Adrenal gland (tissue), 12 donors: Measurements from ENCODE around the gene PLCE1. TPM values are rescaled to one million over a fixed set of nuclear protein-coding genes. Genes with fewer than 3 reads are reported as not detected.

Source experiments
- DNase-seq, 7 donors: peaks; one replicate each; pipeline ENCODE4 v3.0.0-alpha.2; 2019 to 2020
- H3K27ac ChIP-seq, 5 donors: fragments of 200-600 bp; sonication (generic) in 4 of 5; 1 replicate in 3 of 5; 2 replicates in 2 of 5; pipeline versions ENCODE4 v1.5.1 to v1.8.0; 2016 to 2020; ENCODE audit warnings: mild to moderate bottlenecking in 1 of 5
- H3K27me3 ChIP-seq: fragments of 200-600 bp; 2 replicates; pipeline ENCODE4 v1.8.0; 2021
- H3K36me3 ChIP-seq, 2 donors: fragments of 200-600 bp; replicated peaks in 1 of 2; 1 replicate in 1 of 2; 2 replicates in 1 of 2; pipeline versions ENCODE4 v1.5.1 to v1.8.0; 2018 to 2022
- H3K4me1 ChIP-seq, 2 donors: fragments of 200-600 bp; replicated peaks in 1 of 2; 1 replicate in 1 of 2; 2 replicates in 1 of 2; pipeline versions ENCODE4 v1.5.1 to v1.8.0; 2018 to 2021
- H3K4me3 ChIP-seq, 4 donors: fragments of 200-600 bp; sonication (generic) in 3 of 4; one replicate each; pipeline ENCODE4 v1.5.1; 2016 to 2018
- H3K9me3 ChIP-seq, 3 donors: fragments of 200-600 bp; sonication (generic) in 1 of 3; replicated peaks in 1 of 3; 1 replicate in 2 of 3; 2 replicates in 1 of 3; pipeline versions ENCODE4 v1.5.1 to v1.8.0; 2016 to 2021
- POLR2A ChIP-seq, 2 donors: fragments of 450-650 bp; IDR thresholded peaks; one replicate each; pipeline ENCODE4 v1.6.1; 2017; ENCODE audit warnings: antibody characterized with exemption in 2 of 2, mild to moderate bottlenecking in 2 of 2, moderate library complexity in 1 of 2
- WGBS, 4 donors: extraction: QIAGEN DNeasy Blood & Tissue Kit in 2 of 4; methylation state at CpG; one replicate each; pipeline versions ENCODE4 v1.1.5 to v1.1.7; 2013 to 2017; 5-methylcytosine and 5-hydroxymethylcytosine counted together
- intact Hi-C, 2 donors: fragments of 100-400 bp; cut with DNase I; formaldehyde crosslinking; loops; one replicate each; pipeline versions ENCODE4 v1.14.1 to v1.15.0; 2022 to 2023
- polyA plus RNA-seq, 3 donors: library from polyadenylated mRNA; stranded (reverse); fragments of 200-250 nt in 2 of 3; fragments of 350-450 nt in 1 of 3; fragmentation: Illumina TruSeq in 1 of 3; extraction: RNeasy Lipid Tissue Mini Kit (QIAGEN cat#74804) in 1 of 3; gene quantifications; one replicate each; pipeline ENCODE4 v1.2.3, GENCODE V29; 2013 to 2014
- total RNA-seq, 9 donors: library from RNA; depleted of rRNA in 4 of 9; stranded (reverse); fragments of >200 nt in 4 of 9; fragments of 120-200 nt in 1 of 9; fragmentation: NEBNext Ultra II Directional in 1 of 9; extraction: Animal tissue kit (Norgen Biotek cat#: 25700) in 1 of 9; gene quantifications; one replicate each; pipeline versions ENCODE4 v1.1.0 to v1.2.4, GENCODE V29; 2013 to 2023
- TF ChIP-seq, protein P1 (sequence below), 6 experiments: fragments of 450-650 bp in 4 of 6; fragments of 200-600 bp in 2 of 6; sonication (generic) in 1 of 6; IDR thresholded peaks; 1 replicate in 5 of 6; 2 replicates in 1 of 6; pipeline versions ENCODE4 v1.5.1 to v1.8.0; 2016 to 2021; ENCODE audit warnings: antibody characterized with exemption in 6 of 6, mild to moderate bottlenecking in 2 of 6, moderate library complexity in 1 of 6
- donor health status: healthy with polysubstance abuse.
- donor health status: Bipolar disorder and iron deficiency.
- donor health status: DM: yes; HTN: yes; CAD: no.
- donor health status: DM: no; HTN: no; CAD: no.
- donor health status: DM: no; HTN: no; CAD: no.
- donor health status: DM: yes; HTN: yes; CAD: no.

The PLCE1 gene
- total and polyA plus RNA-seq, 12 donors: 0.94 to 4.8 (median 2.0) TPM

DNA sequence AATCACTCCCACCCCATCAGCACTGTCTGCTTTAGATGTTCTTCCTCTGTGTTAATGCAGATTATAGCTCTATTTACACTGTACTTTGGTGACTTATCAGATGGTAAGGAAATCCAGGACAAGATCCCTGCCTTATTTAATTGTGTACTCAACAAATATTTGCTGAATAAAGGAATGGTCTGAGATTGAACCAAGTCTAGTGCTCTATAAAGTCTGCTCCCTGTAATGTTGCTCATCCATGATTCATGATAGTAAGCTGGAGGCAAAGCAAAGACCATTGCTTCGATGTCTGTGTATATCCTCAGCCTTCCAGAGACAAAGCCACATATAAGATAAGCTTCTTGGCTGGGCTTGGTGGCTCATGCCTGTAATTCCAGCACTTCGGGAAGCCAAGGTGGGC lies 33.5 kb downstream of the PLCE1 start:
- no peaks in the 10 kb centered on the region for H3K4me1 ChIP-seq
- intact Hi-C loops: no loop called here
- no peak overlapping the region for H3K27ac ChIP-seq
- H3K27me3 ChIP-seq: no peaks in the 10 kb centered on the region
- DNase-seq: no peak
- H3K36me3 ChIP-seq: no peaks in the 10 kb centered on the region
- peaks cover 0 to 15% (median 0%) of the 10 kb centered on the region in 3 donors for H3K9me3 ChIP-seq
- H3K4me3 ChIP-seq: no peak overlapping the region
- no peak for TF ChIP-seq POLR2A (IDR thresholded peaks at IDR 0.05)
- TF ChIP-seq, protein P1, sequence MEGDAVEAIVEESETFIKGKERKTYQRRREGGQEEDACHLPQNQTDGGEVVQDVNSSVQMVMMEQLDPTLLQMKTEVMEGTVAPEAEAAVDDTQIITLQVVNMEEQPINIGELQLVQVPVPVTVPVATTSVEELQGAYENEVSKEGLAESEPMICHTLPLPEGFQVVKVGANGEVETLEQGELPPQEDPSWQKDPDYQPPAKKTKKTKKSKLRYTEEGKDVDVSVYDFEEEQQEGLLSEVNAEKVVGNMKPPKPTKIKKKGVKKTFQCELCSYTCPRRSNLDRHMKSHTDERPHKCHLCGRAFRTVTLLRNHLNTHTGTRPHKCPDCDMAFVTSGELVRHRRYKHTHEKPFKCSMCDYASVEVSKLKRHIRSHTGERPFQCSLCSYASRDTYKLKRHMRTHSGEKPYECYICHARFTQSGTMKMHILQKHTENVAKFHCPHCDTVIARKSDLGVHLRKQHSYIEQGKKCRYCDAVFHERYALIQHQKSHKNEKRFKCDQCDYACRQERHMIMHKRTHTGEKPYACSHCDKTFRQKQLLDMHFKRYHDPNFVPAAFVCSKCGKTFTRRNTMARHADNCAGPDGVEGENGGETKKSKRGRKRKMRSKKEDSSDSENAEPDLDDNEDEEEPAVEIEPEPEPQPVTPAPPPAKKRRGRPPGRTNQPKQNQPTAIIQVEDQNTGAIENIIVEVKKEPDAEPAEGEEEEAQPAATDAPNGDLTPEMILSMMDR (IDR thresholded peaks at IDR 0.05): no peak
- WGBS, 4 donors: 80 to 93% (median 87%) methylated on average over 2 of the region's 2 CpGs

DNA sequence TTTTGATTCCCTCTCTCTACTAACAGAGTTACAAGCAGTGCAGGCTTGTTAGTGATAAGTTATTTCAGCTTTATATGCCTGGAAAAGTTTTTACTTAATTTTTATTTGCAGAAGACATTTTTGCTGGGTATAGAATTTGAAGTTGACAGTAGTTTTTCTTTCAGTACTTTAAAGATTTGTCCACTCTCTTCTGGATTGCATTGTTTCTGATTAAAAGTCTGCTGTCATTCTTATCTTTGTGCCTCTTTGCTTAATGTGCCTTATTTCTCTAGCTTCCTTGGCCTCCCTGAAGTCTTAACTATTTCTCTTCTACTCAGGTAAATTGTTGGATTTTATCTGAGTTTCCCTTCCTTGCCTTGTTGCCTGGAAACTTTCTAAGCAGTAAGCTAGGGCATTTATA lies 36.2 kb downstream of the PLCE1 start:
- Histone ChIP-seq H3K9me3 (peaks cover 0 to 15% (median 0%) of the 10 kb centered on the region in 3 donors), H3K27ac (no peak overlapping the region), H3K36me3 (no peaks in the 10 kb centered on the region), H3K4me3 (no peak overlapping the region), H3K4me1 (no peaks in the 10 kb centered on the region), H3K27me3 (no peaks in the 10 kb centered on the region)
- TF ChIP-seq, protein P1 (IDR thresholded peaks at IDR 0.05): no peak
- no peak for TF ChIP-seq POLR2A (IDR thresholded peaks at IDR 0.05)
- no peak for DNase-seq
- intact Hi-C loops: no loop called here

DNA sequence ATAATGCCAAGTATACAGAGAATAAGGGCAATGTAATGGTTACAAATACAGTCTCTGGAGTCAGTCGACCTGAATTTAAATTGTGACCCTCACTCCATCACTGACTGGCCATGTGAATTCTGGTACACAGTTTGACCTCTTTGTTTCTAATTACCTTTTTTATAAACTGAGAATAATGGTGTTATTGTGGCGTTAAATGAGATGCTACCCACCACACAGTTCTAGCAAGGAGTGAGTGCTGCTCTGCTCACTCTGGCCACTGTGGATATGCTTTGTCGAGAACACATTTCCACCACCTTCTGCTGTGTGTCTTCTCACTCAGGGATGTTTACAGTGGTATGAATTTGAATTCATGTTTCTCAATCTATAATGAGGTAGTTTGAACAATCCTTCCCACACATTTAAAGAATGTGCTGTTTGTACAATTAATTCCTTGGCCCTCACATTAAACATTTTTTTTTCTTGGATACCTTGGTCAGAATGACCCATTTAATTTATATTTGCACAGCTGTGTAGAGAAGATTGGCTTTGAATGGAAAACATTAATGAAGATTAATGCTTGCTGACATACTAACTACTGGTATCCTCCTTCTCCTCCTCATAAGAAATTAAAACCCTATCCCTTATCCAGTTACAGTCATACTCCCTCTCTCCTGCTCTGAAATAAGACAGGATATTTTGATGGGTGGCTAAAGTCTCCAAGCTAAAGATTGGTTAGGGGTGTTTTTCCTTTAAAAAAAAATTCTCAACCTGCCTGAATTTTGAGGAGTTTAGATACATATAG lies 42.4 kb downstream of the PLCE1 start:
- no peak overlapping the region for H3K27ac ChIP-seq
- no peak for TF ChIP-seq POLR2A (IDR thresholded peaks at IDR 0.05)
- TF ChIP-seq, protein P1 (IDR thresholded peaks at IDR 0.05): no peak
- no peaks in the 10 kb centered on the region for H3K27me3 ChIP-seq
- H3K9me3 ChIP-seq: no peaks in the 10 kb centered on the region
- no peaks in the 10 kb centered on the region for H3K36me3 ChIP-seq
- 64 to 70% (median 68%) methylated on average over 3 of the region's 3 CpGs for WGBS, 4 donors
- intact Hi-C loops: no loop called here
- no peak overlapping the region for H3K4me3 ChIP-seq
- DNase-seq: no peak
- no peaks in the 10 kb centered on the region for H3K4me1 ChIP-seq

DNA sequence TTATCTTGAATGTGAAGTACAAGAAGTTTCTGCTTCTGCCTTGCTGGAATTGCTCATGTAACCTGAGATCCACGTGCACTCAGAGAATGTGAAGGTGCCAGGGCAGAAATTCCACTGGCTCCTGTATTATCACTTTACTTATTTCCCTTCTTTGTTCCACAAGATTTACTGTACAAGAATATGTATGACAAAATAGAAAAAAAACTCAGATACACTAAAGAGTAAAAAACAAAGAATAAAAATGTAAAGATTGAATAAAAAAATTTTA lies 43.0 kb downstream of the PLCE1 start:
- TF ChIP-seq POLR2A (IDR thresholded peaks at IDR 0.05): no peak
- TF ChIP-seq, protein P1 (IDR thresholded peaks at IDR 0.05): no peak
- H3K9me3 ChIP-seq: no peaks in the 10 kb centered on the region
- no peak overlapping the region for H3K4me3 ChIP-seq
- DNase-seq: no peak
- 50 to 75% (median 64%) methylated on average over 1 of the region's 1 CpG for WGBS, 4 donors
- H3K27ac ChIP-seq: no peak overlapping the region
- H3K27me3 ChIP-seq: no peaks in the 10 kb centered on the region
- H3K36me3 ChIP-seq: no peaks in the 10 kb centered on the region
- no peaks in the 10 kb centered on the region for H3K4me1 ChIP-seq
- intact Hi-C loops: no loop called here
